HepG2 (cell line): ENCODE data around the gene SNAI3. TPM values are rescaled to one million over a fixed set of nuclear protein-coding genes. Genes with fewer than 3 reads are reported as not detected.

Experiments
- ASH2L ChIP-seq: fragments of 300-600, 200-600 bp; sonication (generic); IDR thresholded peaks from 2 replicates; pipeline ENCODE4 v1.7.0; 2017; ENCODE audit warnings: low read depth, mild to moderate bottlenecking, moderate library complexity, mixed read lengths, low read length; ENCODE audit not compliant: insufficient read length
- CAMTA2 ChIP-seq: sonication (generic); formaldehyde crosslinking; IDR thresholded peaks from 2 replicates; pipeline ENCODE4 v1.4.0; 2020; ENCODE audit warnings: mild to moderate bottlenecking, missing genetic modification reagents, borderline replicate concordance
- CEBPB ChIP-seq: IDR thresholded peaks from 2 replicates; pipeline ENCODE4 v1.6.1; 2011; ENCODE audit warnings: low read depth, low read length, improper control_type of control experiment, borderline replicate concordance
- CHCHD3 ChIP-seq: sonication (generic); formaldehyde crosslinking; IDR thresholded peaks from 2 replicates; pipeline ENCODE4 v1.8.0; 2022; ENCODE audit warnings: mild to moderate bottlenecking, missing genetic modification reagents, moderate library complexity
- CSRNP1 ChIP-seq: sonication (generic); formaldehyde crosslinking; IDR thresholded peaks from 2 replicates; pipeline ENCODE4 v1.8.1; 2023; ENCODE audit warnings: mild to moderate bottlenecking, missing genetic modification reagents
- GMEB2 ChIP-seq: IDR thresholded peaks from 2 replicates; pipeline ENCODE4 v1.6.1; 2016; ENCODE audit warnings: missing biosample characterization, missing genetic modification reagents, low read depth
- GPN1 ChIP-seq: sonication (generic); formaldehyde crosslinking; IDR thresholded peaks from 2 replicates; pipeline ENCODE4 v1.5.1; 2020; ENCODE audit warnings: missing genetic modification reagents, borderline replicate concordance
- IRX3 ChIP-seq: sonication (generic); formaldehyde crosslinking; IDR thresholded peaks from 2 replicates; pipeline ENCODE4 v1.8.1; 2023; ENCODE audit warnings: mild to moderate bottlenecking, low read depth, missing genetic modification reagents, borderline replicate concordance
- KLF11 ChIP-seq: IDR thresholded peaks from 2 replicates; pipeline ENCODE4 v1.6.1; 2016; ENCODE audit warnings: missing compliant biosample characterization
- LCORL ChIP-seq, 2 experiments: fragments of 450-650 bp in 1 of 2; sonication (generic) in 1 of 2; formaldehyde crosslinking in 1 of 2; IDR thresholded peaks; 2 replicates each; pipeline versions ENCODE4 v1.5.0 to v1.6.1; 2017 to 2020; ENCODE audit warnings: antibody characterized with exemption in 1 of 2, missing genetic modification reagents in 1 of 2
- NFATC3 ChIP-seq: sonication (generic); formaldehyde crosslinking; IDR thresholded peaks from 2 replicates; pipeline ENCODE4 v1.5.1; 2020; ENCODE audit warnings: mild to moderate bottlenecking, missing genetic modification reagents
- THAP8 ChIP-seq: sonication (generic); formaldehyde crosslinking; IDR thresholded peaks from 2 replicates; pipeline ENCODE4 v1.5.1; 2020; ENCODE audit warnings: missing genetic modification reagents, mild to moderate bottlenecking, borderline replicate concordance
- UBTF ChIP-seq: sonication (generic); formaldehyde crosslinking; IDR thresholded peaks from 2 replicates; pipeline ENCODE4 v1.4.0; 2020; ENCODE audit warnings: mild to moderate bottlenecking, missing genetic modification reagents
- ZBTB37 ChIP-seq: sonication (generic); formaldehyde crosslinking; IDR thresholded peaks from 2 replicates; pipeline ENCODE4 v1.4.0; 2020; ENCODE audit warnings: mild to moderate bottlenecking, missing genetic modification reagents
- ZHX1 ChIP-seq: sonication (generic); formaldehyde crosslinking; IDR thresholded peaks from 2 replicates; pipeline ENCODE4 v1.8.1; 2022; ENCODE audit warnings: low read depth, mild to moderate bottlenecking, missing genetic modification reagents
- ZNF225 ChIP-seq: sonication (generic); formaldehyde crosslinking; IDR thresholded peaks from 2 replicates; pipeline ENCODE4 v1.4.0; 2020; ENCODE audit warnings: mild to moderate bottlenecking, missing genetic modification reagents
- ZNF326 ChIP-seq: sonication (generic); formaldehyde crosslinking; IDR thresholded peaks from 2 replicates; pipeline ENCODE4 v1.4.0; 2020; ENCODE audit warnings: missing genetic modification reagents, borderline replicate concordance
- ZNF331 ChIP-seq: sonication (generic); formaldehyde crosslinking; IDR thresholded peaks from 2 replicates; pipeline ENCODE4 v1.4.0; 2020; ENCODE audit warnings: missing genetic modification reagents
- ZNF484 ChIP-seq: sonication (generic); formaldehyde crosslinking; IDR thresholded peaks from 2 replicates; pipeline ENCODE4 v1.5.1; 2020; ENCODE audit warnings: mild to moderate bottlenecking, low read depth, missing genetic modification reagents, borderline replicate concordance
- polyA plus RNA-seq, 8 experiments: library from polyadenylated mRNA; depleted of rRNA in 3 of 8; stranded (reverse) in 7 of 8; unstranded in 1 of 8; fragments of >200 nt; fragmentation: Illumina TruSeq in 4 of 8; extraction: Trizol in 4 of 8; gene quantifications; 2 replicates each; pipeline versions ENCODE4 v1.2.1 to v1.2.3, GENCODE V29; 2011 to 2016; ENCODE audit warnings: low read depth in 4 of 8, missing spikeins in 1 of 8, mixed read lengths in 1 of 8; ENCODE audit not compliant: insufficient read depth in 1 of 8
- total RNA-seq, 5 experiments: library from RNA; depleted of rRNA; stranded (reverse); fragments of >200 nt; fragmentation: Illumina TruSeq; extraction: Trizol; gene quantifications; 2 replicates each; pipeline ENCODE4 v1.2.3, GENCODE V29; 2016; ENCODE audit warnings: low read depth in 1 of 5

SNAI3 gene
- total and polyA plus RNA-seq, 2 of the 13 experiments (the other 11 are each of a cell fraction or from before 2014, with no cell fraction given) = 0.09 to 0.18 TPM

- TF ChIP-seq UBTF (CRISPR knock-in tag) (no peak), CSRNP1 (no peak), ZNF484 (CRISPR knock-in tag) (0 out of 2 replicates have a peak, but pooled peaks have one; percentile 23), CAMTA2 (no peak), ZHX1 (CRISPR knock-in tag) (peak; percentile 46; the same call in 1 of the 2 replicates), GMEB2 (no peak), ZNF225 (CRISPR knock-in tag) (no peak), NFATC3 (CRISPR knock-in tag) (no peak), ZNF331 (CRISPR knock-in tag) (no peak), GPN1 (CRISPR knock-in tag) (no peak), ZBTB37 (CRISPR knock-in tag) (0 out of 2 replicates have a peak, but pooled peaks have one; percentile 28), LCORL (IDR thresholded peaks at IDR 0.05) (no peak), LCORL (CRISPR knock-in tag; IDR thresholded peaks at IDR 0.05) (no peak), IRX3 (no peak), CEBPB (0 out of 2 replicates have a peak, but pooled peaks have one; percentile 22), CHCHD3 (CRISPR knock-in tag) (no peak), THAP8 (CRISPR knock-in tag) (no peak), ASH2L (peak; percentile 30), ZNF326 (CRISPR knock-in tag) (no peak), KLF11 (CRISPR knock-in tag) (no peak)
These were observed 14.0 kb upstream of the SNAI3 start (continued) for GRCh38 chr16:88700322-88700635.
